ENCODE measurements around the gene LRRC40.
"Not testable (repeated sequence)": the region's sequence is repeated elsewhere in the genome, so short reads cannot be mapped to it uniquely, and the experiment has no call there.

The LRRC40 gene

DNA sequence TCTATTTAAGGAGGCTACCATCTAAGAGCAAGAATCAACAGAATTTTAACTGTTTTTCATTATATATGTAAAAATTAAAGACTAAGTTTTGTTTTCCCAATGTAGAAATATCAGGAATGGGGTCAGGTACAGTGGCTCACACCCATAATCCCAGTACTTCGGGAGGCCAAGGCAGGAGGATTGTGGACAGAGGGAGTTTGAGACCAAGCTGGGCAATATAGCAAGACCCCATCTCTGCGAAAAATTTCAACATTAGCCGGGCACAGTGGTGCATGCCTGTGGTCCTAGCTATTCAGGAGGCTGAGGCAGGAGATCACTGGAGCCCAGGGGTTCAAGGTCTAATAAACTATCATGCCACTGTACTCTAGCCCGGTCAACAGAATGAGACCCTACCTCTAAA lies 5.3 kb downstream of the LRRC40 start:
- DNase-seq: no peak

DNA sequence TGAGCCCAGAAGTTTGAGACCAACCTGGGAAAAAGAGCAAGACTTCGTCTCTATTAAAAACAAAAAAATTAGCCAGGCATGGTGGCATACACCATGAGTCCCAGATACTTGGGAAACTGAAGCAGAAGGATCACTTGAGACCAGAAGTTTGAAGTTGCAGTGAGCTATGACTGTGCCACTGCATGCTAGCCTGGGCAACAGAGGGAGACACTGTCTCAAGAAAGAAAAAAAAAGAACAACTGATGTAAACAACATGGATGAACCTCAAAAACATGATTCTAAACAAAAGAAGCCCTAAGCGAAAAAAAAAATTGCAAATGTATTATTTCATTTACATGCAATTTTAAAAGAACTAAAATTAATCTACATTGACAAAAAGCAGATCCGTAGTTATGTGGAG lies 9.0 kb downstream of the LRRC40 start:
- no peak for DNase-seq

DNA sequence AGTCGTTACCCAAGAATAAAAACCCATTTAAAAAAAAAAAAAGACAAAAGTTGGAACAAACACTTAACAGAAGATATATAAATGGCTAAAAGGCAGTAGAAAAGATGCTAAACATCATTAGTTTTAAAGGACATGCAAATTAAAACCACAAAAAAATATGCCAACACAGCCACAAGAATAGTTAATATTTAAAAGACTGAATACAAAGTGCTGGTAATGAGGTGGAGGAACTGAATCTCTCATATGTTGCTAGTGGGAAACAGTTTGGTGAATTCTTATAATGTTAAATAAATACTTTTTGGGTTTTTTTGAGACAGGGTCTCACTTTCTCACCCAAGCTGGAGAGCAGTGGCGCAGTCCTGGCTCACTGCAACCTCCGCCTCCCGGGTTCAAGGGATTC lies 10.0 kb downstream of the LRRC40 start:
- no peak for DNase-seq

GRCh38 chr1:70194601-70195000 lies 10.8 kb downstream of the LRRC40 start:
- no peak for DNase-seq

DNA sequence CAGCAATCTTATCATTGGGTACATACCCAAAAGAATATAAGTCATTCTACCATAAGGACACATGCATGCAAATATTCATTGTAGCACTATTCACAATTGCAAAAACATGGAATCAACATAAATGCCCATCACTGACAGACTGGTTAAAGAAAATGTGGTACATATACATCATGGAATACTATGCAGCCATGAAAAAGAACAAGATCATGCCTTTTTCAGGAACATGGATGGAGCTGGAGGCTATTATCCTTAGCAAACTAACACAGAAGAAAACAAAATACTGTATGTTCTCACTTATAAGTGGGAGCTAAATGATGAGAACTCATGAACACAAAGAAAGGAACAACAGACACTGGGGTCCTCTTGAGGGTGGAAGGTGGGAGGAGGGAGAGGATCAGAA lies 12.9 kb downstream of the LRRC40 start:
- not testable (repeated sequence) for DNase-seq

DNA sequence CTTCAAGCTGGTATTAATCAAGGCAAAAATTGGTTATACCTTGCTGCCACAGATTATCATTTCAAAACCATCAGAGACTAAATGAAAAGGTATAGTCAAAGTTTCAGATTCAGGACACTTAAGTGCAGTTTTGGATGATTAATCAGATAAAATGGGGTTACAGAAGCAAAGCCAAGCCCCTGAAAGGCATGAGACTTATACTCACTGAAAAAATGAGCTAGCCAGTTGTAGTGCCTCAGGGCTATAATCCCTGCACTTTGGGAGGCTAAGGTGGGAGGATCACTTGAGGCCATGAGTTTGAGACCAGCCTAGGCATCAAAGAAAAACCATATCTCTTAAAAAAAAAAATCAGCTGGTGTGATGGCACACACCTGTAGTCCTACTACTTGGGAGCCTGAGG lies 15.2 kb downstream of the LRRC40 start:
- DNase-seq: no peak

DNA sequence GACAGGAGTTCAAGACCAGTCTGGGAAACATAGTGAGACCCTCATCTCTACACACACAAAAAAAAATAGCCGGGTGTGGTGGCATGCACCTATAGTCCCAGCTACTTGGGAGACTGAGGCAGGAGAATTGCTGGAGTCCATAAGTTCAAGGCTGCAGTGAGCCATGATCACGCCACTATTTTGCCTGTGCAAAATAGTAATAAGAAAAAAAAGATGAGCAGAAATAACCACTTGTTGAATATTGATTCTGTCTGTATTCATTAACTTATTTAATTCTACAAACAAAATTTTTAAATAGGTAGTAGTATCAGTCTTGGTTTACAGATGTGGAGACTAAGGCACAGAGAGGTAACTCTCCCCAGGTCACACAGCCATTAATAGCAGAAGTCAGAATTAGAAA lies 16.9 kb downstream of the LRRC40 start:
- no peak for DNase-seq

- DNase-seq: not testable (repeated sequence)
Measured at GRCh38 chr1:70185181-70185580, 20.2 kb downstream of the LRRC40 start.

DNA sequence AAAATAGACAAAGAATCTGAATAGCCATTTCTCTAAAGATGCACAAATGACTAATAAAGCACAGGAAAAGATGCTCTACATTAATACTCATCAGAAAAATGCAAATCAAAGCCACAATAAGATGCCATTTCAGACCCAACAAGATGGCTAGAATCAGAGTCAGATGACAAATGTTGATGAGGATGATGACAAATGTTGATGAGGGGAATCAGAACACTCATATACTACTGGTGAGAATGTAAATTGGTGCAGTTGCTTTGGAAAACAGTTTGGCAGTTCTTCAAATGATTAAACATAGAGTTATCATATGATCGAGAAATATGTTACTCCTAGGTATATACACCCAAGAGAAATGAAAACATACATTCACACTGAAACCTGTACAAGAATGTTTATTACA lies 33.9 kb downstream of the LRRC40 start:
- no peak for DNase-seq

GRCh38 chr1:70169018-70169839 lies 36.1 kb downstream of the LRRC40 start:
- DNase-seq: no peak

DNA sequence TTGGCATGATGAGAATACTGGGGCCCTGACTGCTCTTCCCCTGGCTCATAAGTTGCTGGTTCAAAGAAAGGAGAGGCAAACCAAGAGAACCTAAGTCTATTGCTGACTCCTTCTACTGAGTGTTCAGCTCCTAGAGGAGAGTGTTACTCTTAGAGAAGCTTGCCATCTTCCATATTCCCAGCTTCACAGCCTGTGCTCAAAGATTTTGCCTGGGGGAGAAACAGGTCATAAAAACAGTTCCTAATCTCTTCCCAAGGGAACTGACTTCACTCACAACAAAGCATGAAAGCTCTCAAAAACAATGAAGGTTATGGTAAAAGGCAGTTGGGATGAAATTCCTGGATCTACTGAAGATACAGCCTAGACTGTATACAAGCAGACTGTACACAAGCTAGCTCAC lies 37.1 kb downstream of the LRRC40 start:
- DNase-seq: no peak

DNA sequence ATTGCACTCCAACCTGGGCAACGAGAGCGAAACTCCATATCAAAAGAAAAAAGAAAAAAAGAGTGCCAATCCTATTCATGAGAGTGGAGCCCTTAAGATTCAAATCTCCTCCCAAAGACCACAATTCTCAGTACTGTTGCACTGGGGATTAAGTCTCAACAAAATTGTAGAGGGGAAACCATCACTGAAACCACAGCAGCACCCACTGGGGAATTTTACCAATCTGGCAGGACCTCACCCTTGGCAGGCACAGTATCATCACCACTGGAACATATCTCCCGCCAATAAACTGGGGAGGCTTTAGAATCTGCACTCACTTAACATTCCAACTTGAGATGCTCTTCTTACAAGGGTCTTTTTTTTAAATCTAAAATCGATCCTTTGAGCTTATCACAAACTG lies 41.0 kb downstream of the LRRC40 start:
- DNase-seq: no peak

- DNase-seq: no peak
Measured at GRCh38 chr1:70156529-70157120, 48.8 kb downstream of the LRRC40 start.

DNA sequence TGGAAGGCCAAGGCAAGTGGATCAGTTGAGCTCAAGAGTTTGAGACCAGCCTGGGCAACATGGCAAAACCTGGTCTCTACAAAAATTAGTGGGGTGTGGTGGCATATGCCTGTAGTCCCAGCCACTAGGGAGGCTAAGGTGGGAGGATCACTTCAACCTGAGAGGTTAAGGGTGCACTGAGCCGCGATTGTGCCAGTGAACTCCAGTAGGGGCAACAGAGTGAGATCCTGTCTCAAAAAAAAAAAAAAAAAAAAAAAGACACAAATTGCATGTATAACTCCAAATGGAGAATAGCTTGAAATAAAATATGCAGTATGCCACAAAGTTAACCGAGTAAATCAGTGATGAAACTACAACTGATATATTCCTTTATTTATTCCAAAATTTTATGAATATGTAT lies 51.6 kb downstream of the LRRC40 start:
- DNase-seq: no peak

- no peak for DNase-seq
Measured at GRCh38 chr1:70150444-70150843, 54.9 kb downstream of the LRRC40 start.

DNA sequence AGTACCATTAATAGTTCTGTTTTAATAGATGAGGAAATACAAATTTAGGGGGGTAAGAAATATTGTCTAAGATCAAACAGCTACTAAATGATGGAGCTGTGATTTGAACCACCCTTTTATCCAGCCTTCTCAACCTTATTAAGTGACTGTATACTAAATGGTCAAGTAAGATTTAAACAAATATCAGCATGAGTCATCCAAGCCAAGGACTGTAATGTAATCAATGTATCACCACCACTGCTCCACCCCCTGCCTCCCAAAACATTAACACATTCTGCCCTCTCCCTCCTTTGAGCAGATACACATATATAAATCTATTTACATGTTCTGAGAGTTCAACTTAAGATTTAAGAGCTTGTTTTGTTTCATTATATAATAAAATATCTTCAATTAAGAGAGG lies 58.9 kb downstream of the LRRC40 start:
- no peak for DNase-seq

DNA sequence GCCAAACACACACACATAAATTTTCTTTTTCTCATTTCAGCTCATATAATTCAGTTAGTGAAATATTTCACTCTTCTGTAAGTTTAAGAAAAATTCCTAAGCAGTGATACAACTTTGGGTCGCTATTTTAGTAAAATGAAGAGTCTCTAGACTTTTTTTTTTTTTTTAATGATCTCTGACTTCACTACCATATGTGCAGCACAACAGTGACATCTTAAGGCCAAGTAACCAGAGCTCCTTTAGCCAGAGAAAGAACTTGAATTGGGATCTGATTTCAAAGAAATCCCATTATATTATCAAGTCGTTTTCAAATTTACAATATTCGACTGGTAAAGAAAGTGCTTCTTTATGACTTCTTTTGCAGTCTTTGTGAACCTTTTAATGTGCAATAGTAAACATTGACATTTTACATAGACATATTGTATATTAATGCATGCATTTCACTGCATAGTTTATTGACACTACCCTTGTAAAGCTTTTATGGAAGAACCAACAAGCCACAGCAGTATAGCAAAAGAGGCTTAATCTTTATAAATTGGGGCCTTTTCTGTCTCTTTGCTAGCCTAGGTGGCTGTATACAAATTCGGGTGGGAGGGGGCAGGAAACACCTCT lies 62.2 kb downstream of the LRRC40 start:
- no peak for DNase-seq

GRCh38 chr1:70142075-70142474 lies 63.3 kb downstream of the LRRC40 start:
- no peak for DNase-seq

DNA sequence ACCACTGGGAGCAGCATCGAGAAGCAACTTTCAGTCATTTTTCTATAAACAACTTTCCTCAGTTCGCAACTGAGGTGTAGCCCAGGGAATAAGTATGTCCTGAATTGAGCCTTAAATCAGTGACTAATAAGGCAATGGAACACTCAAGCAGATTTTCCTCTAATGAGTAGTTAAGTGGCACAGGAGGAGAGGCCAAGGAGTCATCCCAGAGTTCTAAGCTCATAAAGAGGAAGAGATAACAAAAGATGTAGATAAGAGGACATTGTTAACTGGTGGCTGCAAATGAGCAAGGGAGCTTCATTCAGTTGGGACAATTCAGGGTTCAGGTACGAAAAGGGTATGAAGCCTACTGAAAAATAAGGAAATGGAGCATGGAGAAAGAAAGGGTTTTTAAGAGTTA lies 64.5 kb downstream of the LRRC40 start:
- no peak for DNase-seq

- DNase-seq: no peak
Measured at GRCh38 chr1:70140343-70140742, 65.0 kb downstream of the LRRC40 start.

DNA sequence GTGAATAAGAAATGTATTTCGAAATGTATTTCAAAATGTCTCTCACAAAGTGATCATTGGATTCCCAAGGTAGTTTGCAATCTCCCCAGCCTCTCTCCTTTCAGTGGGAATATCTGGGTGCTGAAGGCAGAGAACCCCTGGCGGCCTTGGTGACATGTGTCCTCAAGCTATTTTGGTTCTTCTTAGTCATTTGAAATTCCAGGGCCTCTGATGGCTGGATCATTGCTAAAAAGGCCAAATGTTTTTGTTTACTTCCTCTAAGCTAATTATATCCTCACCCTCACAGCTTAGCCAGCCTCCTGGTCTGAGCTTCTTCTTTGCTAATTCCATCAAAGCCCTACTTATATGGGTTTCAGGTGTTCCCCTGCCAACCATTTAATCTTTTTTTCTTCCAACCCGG lies 71.2 kb downstream of the LRRC40 start:
- no peak for DNase-seq

DNA sequence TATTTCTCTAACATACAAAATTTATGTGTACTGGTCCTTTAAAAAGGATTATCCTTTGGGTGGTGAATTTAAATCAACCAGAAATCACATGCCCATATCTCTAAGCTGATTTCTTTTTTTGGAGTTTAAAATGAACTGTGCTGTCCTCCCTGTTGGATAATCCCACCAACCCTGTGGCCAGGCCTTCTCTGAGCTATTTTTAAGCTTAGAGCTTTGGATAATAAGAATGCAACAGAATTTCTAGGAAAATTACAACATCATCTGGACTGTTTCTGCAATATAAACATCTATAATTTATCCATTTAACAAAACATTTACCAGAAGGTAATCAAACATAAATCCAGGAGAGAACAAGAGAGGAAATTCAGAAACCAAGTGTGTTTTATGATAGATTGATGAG lies 88.3 kb downstream of the LRRC40 start:
- no peak for DNase-seq

DNA sequence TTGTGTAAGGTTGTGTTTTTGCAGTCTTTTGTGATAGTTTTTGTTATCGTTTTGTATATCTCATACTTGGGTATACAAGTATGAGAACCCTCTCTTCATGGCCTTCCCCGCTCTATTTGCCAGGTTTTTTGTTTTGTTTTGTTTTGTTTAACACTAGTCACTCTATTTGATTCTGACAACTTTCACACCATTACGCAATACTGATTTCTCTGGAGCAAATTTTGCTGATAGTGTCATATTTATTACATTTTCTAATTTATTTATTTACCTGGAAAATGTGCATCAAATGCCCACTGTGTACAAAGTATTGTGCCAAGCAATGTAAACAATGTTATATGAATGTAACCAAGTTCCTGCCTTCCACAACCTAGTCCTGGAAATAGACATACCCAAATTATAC lies 90.1 kb downstream of the LRRC40 start:
- no peak for DNase-seq

DNA sequence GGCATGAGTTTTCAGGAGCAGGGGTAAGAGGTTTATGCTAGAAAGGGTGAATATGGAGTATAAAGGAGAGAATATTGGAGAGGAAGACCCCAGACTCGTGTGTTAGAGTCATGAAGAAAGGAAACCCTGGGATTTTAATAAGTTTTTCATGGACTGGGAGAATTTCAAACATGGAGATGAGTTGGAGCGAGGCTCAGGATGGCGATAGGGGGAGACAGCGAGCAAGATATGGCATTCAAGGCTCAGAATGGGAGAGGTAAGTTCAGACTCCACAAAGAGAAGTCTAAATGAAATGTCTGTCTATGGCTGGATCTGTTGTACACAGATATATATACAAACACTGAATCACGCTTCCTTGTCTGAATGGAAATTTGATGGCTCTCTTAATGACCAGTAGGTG lies 92.5 kb downstream of the LRRC40 start:
- no peak for DNase-seq

- DNase-seq: no peak
Measured at GRCh38 chr1:70109241-70109640, 96.1 kb downstream of the LRRC40 start.

All from NCI-H1092 (cell line).